PC-3 (cell line): ENCODE results near the gene EIF4B. TPM values are rescaled to one million over a fixed set of nuclear protein-coding genes. Genes with fewer than 3 reads are reported as not detected.
"Not testable (repeated sequence)": the region's sequence is repeated elsewhere in the genome, so short reads cannot be mapped to it uniquely, and the experiment has no call there.

Experiments
- ATAC-seq: fragments of 200-7000 bp; cut with Tn5 transposase; 2 replicates; pipeline ENCODE4 v1.9.1; 2020; ENCODE audit warnings: mild to moderate bottlenecking, moderate library complexity
- BruUV-seq: library from RNA; stranded (reverse); fragments of 400-500 nt; replicated peaks from 2 replicates; lab custom pipeline; 2021; lab: Mats Ljungman, UMichigan
- CTCF ChIA-PET: fragments of 300-600 bp; sonication (Branson Sonifier 250); formaldehyde crosslinking; loops from one replicate; lab custom pipeline; 2022; ENCODE audit warnings: antibody characterized with exemption; lab: Charles Lee
- POLR2A ChIA-PET: fragments of 300-600 bp; sonication (Branson Sonifier 250); formaldehyde crosslinking; loops from one replicate; lab custom pipeline; 2022; ENCODE audit warnings: antibody characterized with exemption; ENCODE audit not compliant: unreplicated experiment; lab: Charles Lee
- DNase-seq: peaks from one replicate; pipeline ENCODE4 v3.0.0-alpha.2; 2015
- H2AFZ ChIP-seq: fragments of 300-600 bp; sonication (generic); 2 replicates; pipeline ENCODE4 v1.6.0; 2016; ENCODE audit warnings: antibody characterized with exemption, low read length
- H3F3A ChIP-seq: fragments of 300-600 bp; sonication (generic); one replicate; pipeline ENCODE4 v1.6.0; 2017; ENCODE audit warnings: antibody characterized with exemption, low read length, control low read depth, mild to moderate bottlenecking; ENCODE audit not compliant: unreplicated experiment
- H3K27ac ChIP-seq: fragments of 300-600 bp; sonication (generic); 2 replicates; pipeline ENCODE4 v1.5.1; 2016; ENCODE audit warnings: mild to moderate bottlenecking, low read length
- H3K27me3 ChIP-seq: fragments of 300-600 bp; sonication (generic); 2 replicates; pipeline ENCODE4 v1.6.1; 2016; ENCODE audit warnings: low read length, mixed read lengths
- H3K36me3 ChIP-seq: fragments of 300-600 bp; sonication (generic); 2 replicates; pipeline ENCODE4 v1.6.1; 2016; ENCODE audit warnings: low read depth, mixed run types, low read length, mixed read lengths
- H3K4me1 ChIP-seq: fragments of 300-600 bp; sonication (generic); 2 replicates; pipeline ENCODE4 v1.5.1; 2016; ENCODE audit warnings: low read length; ENCODE audit not compliant: insufficient read depth
- H3K4me2 ChIP-seq: fragments of 300-600 bp; sonication (generic); 2 replicates; pipeline ENCODE4 v1.6.0; 2016; ENCODE audit warnings: low read length
- H3K4me3 ChIP-seq: fragments of 300-600 bp; sonication (generic); 2 replicates; pipeline ENCODE4 v1.5.1; 2016; ENCODE audit warnings: mild to moderate bottlenecking, low read length, mixed read lengths
- H3K79me2 ChIP-seq: fragments of 300-600 bp; sonication (generic); 2 replicates; pipeline ENCODE4 v1.6.1; 2017; ENCODE audit warnings: low read length, mixed read lengths
- H3K9ac ChIP-seq: fragments of 300-600 bp; sonication (generic); 2 replicates; pipeline ENCODE4 v1.6.0; 2016; ENCODE audit warnings: mild to moderate bottlenecking, low read length
- H3K9me2 ChIP-seq: fragments of 300-600 bp; sonication (generic); replicated peaks from 2 replicates; pipeline ENCODE4 v1.6.1; 2016; ENCODE audit warnings: mixed run types, low read length, mixed read lengths
- H3K9me3 ChIP-seq: fragments of 300-600 bp; sonication (generic); 2 replicates; pipeline ENCODE4 v1.6.1; 2016; ENCODE audit warnings: low read length, mixed read lengths
- H4K20me1 ChIP-seq: fragments of 300-600 bp; sonication (generic); 2 replicates; pipeline ENCODE4 v1.6.1; 2016; ENCODE audit warnings: low read length, mixed read lengths
- CTCF ChIP-seq: fragments of 300-600 bp; sonication (generic); conservative IDR thresholded peaks from 2 replicates; pipeline ENCODE4 v1.5.1; 2017; ENCODE audit warnings: antibody characterized with exemption, low read depth, mild to moderate bottlenecking, low read length
- EZH2 ChIP-seq: fragments of 300-600 bp; sonication (generic); IDR thresholded peaks from one replicate; pipeline ENCODE4 v1.6.1; 2017; ENCODE audit warnings: antibody characterized with exemption, mild to moderate bottlenecking, low read length; ENCODE audit not compliant: unreplicated experiment
- EZH2phosphoT487 ChIP-seq: fragments of 300-600 bp; sonication (generic); IDR thresholded peaks from 2 replicates; pipeline ENCODE4 v1.6.1; 2018; ENCODE audit warnings: mild to moderate bottlenecking, antibody characterized with exemption, low read length, borderline replicate concordance
- intact Hi-C: fragments of 100-400 bp; cut with micrococcal nuclease; formaldehyde crosslinking; loops from 2 replicates; pipeline ENCODE4 v1.9.0; 2023
- total RNA-seq: library from RNA; depleted of rRNA; stranded (reverse); fragments of >200 nt; gene quantifications from 2 replicates; pipeline ENCODE4 v1.2.3, GENCODE V29; 2014

The EIF4B gene
- total RNA-seq, 1 experiment from 2014 or later: 424 TPM

DNA sequence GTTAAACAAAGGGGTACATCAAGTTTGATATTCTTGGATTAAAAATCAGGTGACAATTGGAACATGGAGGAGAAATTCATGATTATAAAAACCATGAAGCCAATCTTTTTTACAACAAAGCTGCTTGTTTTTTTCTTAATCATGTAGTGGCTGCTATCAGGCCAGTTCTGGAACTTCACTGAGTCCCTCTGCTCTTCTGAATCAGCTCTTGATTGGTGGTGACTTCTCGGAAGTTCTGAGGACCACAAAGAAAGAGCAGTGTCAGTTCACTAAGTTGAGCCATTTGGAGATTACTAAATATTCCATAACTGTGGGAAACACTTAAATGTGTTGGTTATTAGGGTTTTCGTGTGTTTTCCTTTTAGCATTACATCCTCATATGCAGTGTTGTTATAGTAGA is 8.5 kb downstream of the EIF4B start:
- H3K4me2 ChIP-seq: no peak overlapping the region
- CTCF ChIA-PET: no interaction called here
- BruUV-seq: no TSS peak
- H3K27me3 ChIP-seq: no peaks in the 10 kb centered on the region
- no peaks in the 10 kb centered on the region for H3K9me2 ChIP-seq
- H3K79me2 ChIP-seq: peaks cover 88% of the 10 kb centered on the region
- H3K9ac ChIP-seq: no peak overlapping the region
- ATAC-seq (no peak), DNase-seq (no peak)
- H3K4me1 ChIP-seq: peaks cover 9% of the 10 kb centered on the region
- H3K9me3 ChIP-seq: no peaks in the 10 kb centered on the region
- H2AFZ ChIP-seq: no peak overlapping the region
- TF ChIP-seq EZH2: no peak
- TF ChIP-seq CTCF: no peak
- no peak for TF ChIP-seq EZH2phosphoT487
- POLR2A ChIA-PET: no interaction called here
- intact Hi-C loops: no loop called here
- no peak overlapping the region for H3K4me3 ChIP-seq
- no peaks in the 10 kb centered on the region for H3F3A ChIP-seq
- no peak overlapping the region for H3K27ac ChIP-seq
- peaks cover 77% of the 10 kb centered on the region for H3K36me3 ChIP-seq
- peaks cover 65% of the 10 kb centered on the region for H4K20me1 ChIP-seq

GRCh38 chr12:53025250-53025649 is 19.0 kb downstream of the EIF4B start:
- Histone ChIP-seq H3K36me3 (peaks cover 72% of the 10 kb centered on the region), H3K27me3 (no peaks in the 10 kb centered on the region), H2AFZ (no peak overlapping the region), H3K9me3 (no peaks in the 10 kb centered on the region), H3K27ac (no peak overlapping the region), H4K20me1 (0 out of 2 replicates have a peak, but pooled peaks cover 5% of the 10 kb centered on the region), H3K4me3 (no peak overlapping the region), H3F3A (no peaks in the 10 kb centered on the region), H3K79me2 (peaks cover 17% of the 10 kb centered on the region; the same call in 1 of the 2 replicates), H3K4me1 (no peaks in the 10 kb centered on the region), H3K9ac (no peak overlapping the region), H3K4me2 (no peak overlapping the region), H3K9me2 (no peaks in the 10 kb centered on the region)
- ChIA-PET POLR2A (no interaction called here), CTCF (no interaction called here)
- ATAC-seq: no peak
- intact Hi-C loops: no loop called here
- no peak for DNase-seq
- TF ChIP-seq EZH2phosphoT487 (no peak), CTCF (no peak), EZH2 (no peak)
- BruUV-seq: no TSS peak

DNA sequence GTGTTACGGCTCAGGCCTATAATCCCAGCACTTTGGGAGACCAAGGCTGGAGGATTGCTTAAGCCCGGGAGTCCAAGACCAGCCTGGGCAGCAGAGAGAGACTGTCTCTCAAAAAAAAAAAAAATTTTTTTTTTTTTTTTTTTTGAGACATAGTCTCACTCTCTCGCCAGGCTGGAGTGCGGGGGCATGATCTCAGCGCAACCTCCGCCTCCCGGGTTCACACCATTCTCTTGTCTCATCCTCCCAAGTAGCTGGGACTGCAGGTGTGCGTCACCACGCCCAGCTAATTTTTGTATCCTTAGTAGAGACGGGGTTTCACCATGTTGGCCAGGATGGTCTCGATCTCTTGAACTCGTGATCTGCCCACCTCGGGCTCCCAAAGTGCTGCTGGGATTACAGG is 20.8 kb downstream of the EIF4B start:
- H4K20me1 ChIP-seq, H3K4me3 ChIP-seq, DNase-seq, CTCF ChIA-PET, H3K4me2 ChIP-seq, POLR2A ChIA-PET, H3K9me3 ChIP-seq, H3K27ac ChIP-seq, BruUV-seq, H2AFZ ChIP-seq, H3K9ac ChIP-seq, intact Hi-C loops, H3K27me3 ChIP-seq, H3K9me2 ChIP-seq, ATAC-seq, H3K4me1 ChIP-seq, H3F3A ChIP-seq: not testable (repeated sequence)
- Histone ChIP-seq H3K79me2 (0 out of 2 replicates have a peak, but pooled peaks cover 12% of the 10 kb centered on the region), H3K36me3 (peaks cover 71% of the 10 kb centered on the region)
